ENCODE data around the gene AGBL1.

- TF ChIP-seq CTCF (IDR thresholded peaks at IDR 0.05) (no peak), EZH2 (IDR thresholded peaks at IDR 0.05) (no peak), EZH2phosphoT487 (IDR thresholded peaks at IDR 0.05) (no peak)
Measured at GRCh38 chr15:86494475-86494874, 414.8 kb downstream of the AGBL1 start.

All from neural progenitor cell (in vitro differentiated cells).